C4-2B (cell line): Measurements from ENCODE around the gene R3HDML.

Source experiments
- H3K27ac ChIP-seq: fragments of 450-650 bp; 2 replicates; pipeline ENCODE4 v1.5.1; 2017
- CTCF ChIP-seq: fragments of 450-650 bp; conservative IDR thresholded peaks from 2 replicates; pipeline ENCODE4 v1.5.1; 2017; ENCODE audit warnings: mild to moderate bottlenecking
- ZFX ChIP-seq: fragments of 450-650 bp; IDR thresholded peaks from 2 replicates; pipeline ENCODE4 v1.6.1; 2017

R3HDML gene

DNA sequence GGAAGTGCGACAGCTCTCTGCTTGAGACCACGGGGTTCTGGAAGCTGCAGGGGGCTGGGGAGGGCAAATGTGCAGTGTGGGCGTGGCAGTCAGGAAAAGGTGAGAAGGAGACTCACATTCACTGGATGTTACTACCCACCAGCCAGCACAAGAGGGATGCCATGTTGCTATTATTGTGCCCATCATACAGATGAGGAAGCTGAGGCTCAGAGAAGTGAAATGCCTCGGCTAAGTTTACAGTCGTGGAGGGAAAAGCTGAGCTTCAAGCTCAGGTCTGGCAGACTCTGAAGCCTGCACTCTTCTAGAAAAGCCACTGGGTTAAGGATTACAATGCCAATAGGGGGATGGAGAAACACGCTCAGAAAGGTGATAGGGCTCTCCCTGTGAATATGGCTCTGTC is 53.0 kb downstream of the R3HDML start:
- TF ChIP-seq CTCF (no peak), ZFX (no peak)
- no peak overlapping the region for H3K27ac ChIP-seq

DNA sequence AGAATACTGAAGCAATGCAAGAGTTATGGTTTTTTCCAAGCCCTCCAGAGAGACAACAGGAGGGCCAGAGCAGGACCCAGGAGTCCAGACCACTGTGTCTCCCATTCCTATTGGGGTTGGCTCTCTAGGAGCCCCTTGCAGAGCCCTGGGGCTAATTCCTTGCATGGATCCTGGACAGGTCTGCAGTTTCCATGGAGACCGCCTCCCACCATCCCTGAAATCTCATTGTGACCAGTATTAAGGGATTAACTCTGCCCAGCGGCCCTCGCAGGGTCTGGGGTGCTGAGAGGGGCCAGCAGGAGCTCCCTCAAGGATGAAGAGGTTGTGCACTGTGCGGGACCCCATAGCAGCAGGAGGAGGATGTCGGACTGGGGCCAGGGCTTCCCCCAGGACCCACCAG is 53.4 kb downstream of the R3HDML start:
- H3K27ac ChIP-seq: no peak overlapping the region
- TF ChIP-seq CTCF (no peak), ZFX (no peak)

DNA sequence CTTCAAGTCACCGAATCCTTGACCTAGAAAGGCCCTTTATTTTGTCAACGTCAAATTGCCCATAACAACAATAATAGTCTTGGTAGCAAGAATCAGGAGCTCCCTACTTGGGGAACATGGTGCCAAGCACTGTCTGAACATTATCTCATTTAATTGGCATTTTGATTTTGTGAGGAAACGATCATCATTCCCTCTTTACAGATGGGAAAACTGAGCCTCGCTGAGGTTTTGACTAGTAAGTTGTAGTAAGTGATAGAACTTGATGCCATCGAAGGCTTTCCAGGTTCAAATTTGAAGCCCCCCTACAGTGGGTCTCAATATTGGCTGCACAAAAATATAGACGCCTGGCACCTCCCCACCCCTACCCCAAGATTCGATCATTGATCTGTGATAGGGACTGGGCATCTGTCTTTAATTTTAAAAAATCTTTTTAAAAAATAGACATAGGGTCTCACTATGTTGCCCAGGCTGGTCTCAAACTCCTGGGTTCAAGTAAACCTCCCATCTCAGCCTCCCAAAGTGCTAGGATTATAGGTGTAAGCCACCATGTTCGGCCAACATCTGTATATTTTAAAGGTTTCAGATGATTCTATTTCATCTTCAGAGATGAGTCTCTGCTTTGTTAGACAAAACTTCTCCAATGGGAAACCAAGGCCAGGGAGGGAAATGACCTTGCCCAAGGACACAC is 55.4 kb downstream of the R3HDML start:
- H3K27ac ChIP-seq: no peak overlapping the region
- TF ChIP-seq CTCF (no peak), ZFX (no peak)

DNA sequence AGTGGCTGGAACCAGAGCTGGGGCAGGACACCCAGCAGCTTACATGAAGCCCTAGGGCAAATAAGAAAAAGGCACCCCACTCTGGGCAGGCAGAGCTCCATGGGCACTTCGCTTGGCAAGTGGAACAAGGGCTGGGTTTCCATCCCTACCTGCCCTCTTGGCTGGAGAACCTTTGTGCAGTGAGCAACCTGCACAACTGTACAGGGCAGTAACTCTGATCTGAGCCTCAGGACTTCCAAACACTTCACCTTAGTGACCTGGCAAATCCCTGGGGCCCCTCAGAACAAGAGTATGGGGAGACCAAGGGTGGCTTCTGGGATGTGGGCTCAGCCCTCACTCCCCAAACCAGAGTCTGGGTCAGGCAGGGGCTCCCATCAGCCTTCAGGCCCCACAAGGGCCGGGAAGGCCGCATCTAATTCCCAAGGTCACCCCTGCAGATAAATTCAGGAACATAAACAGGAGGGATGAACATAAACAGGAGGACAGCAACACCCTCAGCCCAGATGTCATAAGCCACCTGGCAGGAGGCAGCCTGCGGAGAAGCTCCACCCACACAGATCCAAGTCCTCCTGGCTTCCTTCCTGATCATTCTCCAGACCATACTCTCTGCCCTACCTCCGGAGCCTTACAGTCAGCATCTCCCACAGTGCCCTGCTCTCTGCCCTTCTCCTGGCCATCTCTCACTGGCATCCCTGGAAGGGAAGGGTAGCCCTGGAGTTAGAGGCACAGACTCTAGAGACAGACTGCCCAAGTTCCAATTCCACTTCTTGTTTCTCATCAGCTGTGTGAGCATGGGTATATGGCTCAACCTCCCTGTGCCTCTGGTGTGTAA is 56.1 kb downstream of the R3HDML start:
- TF ChIP-seq ZFX (no peak), CTCF (no peak)
- no peak overlapping the region for H3K27ac ChIP-seq

DNA sequence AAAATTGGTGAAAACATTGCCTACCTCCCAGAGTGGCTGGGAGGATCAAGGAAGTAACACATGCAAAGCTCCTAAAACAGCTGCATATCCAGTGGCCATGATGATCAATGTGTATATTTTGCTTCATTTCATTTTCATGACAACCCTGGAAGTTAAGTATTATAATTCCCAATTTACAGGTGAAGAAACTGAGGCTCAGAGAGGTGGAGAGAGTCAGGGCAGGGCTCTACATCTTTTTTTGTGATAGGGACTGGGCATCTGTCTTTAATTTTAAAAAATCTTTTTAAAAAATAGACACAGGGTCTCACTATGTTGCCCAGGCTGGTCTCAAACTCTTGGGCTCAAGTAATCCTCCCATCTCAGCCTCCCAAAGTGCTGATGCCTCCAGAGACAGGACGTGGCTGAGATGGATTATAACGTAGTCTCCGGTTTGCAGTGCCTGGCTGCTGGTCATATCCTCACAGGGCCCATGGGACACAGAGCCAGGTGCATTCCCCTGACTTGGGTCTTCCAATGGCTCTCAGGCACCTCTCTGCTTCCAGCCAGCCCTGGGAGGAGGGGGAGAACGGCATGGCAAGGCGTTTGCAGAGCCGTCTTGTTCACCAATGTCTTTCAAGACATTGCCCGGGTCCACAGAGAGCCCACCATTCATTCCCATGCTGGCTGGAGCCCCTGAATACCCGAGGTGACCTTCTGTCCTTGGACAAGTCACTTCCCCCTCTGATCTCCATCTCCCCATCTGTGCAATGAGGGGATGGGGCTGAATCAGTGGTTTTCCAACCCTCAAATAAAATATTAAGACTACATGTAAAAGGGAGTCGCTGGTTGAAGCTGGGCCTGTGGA is 57.0 kb downstream of the R3HDML start:
- TF ChIP-seq CTCF: no peak
- TF ChIP-seq ZFX: no peak
- H3K27ac ChIP-seq: no peak overlapping the region

- TF ChIP-seq CTCF: no peak
- no peak for TF ChIP-seq ZFX
- no peak overlapping the region for H3K27ac ChIP-seq
Observed at GRCh38 chr20:44394452-44394701, 57.5 kb downstream of the R3HDML start.
